Uterus (tissue), 4 donors: ENCODE measurements around the gene UBXN4. TPM values are rescaled to one million over a fixed set of nuclear protein-coding genes. Genes with fewer than 3 reads are reported as not detected.

Experiments used
- DNase-seq, 2 donors: peaks; one replicate each; pipeline ENCODE4 v3.0.0-alpha.2; 2019 to 2020
- H3K27ac ChIP-seq, 2 donors: fragments of 200-600 bp; sonication (generic); 1 replicate in 1 of 2; 2 replicates in 1 of 2; pipeline ENCODE4 v1.5.1; 2016 to 2018
- H3K27me3 ChIP-seq, 2 donors: fragments of 200-600 bp; sonication (generic); one replicate each; pipeline ENCODE4 v1.5.1; 2018 to 2019; ENCODE audit warnings: control low read depth in 1 of 2
- H3K36me3 ChIP-seq, 2 donors: fragments of 200-600 bp; sonication (generic); one replicate each; pipeline ENCODE4 v1.5.1; 2019; ENCODE audit warnings: control low read depth in 1 of 2
- H3K4me1 ChIP-seq, 2 donors: fragments of 200-600 bp; sonication (generic); one replicate each; pipeline ENCODE4 v1.5.1; 2018 to 2019; ENCODE audit warnings: control low read depth in 1 of 2
- H3K4me3 ChIP-seq, 2 donors: fragments of 200-600 bp; sonication (generic); 1 replicate in 1 of 2; 2 replicates in 1 of 2; pipeline ENCODE4 v1.5.1; 2018 to 2019; ENCODE audit warnings: mild to moderate bottlenecking in 1 of 2
- H3K9me3 ChIP-seq, 2 donors: fragments of 200-600 bp; sonication (generic); one replicate each; pipeline ENCODE4 v1.5.1; 2019; ENCODE audit warnings: control low read depth in 1 of 2
- POLR2A ChIP-seq, 2 donors: fragments of 450-650 bp; IDR thresholded peaks; one replicate each; pipeline ENCODE4 v1.6.1; 2016; ENCODE audit warnings: antibody characterized with exemption in 2 of 2, mild to moderate bottlenecking in 1 of 2, moderate library complexity in 1 of 2
- intact Hi-C: fragments of 100-400 bp; cut with DNase I; formaldehyde crosslinking; loops from one replicate; pipeline ENCODE4 v1.15.1; 2023; ENCODE audit warnings: low total_unique reads
- total RNA-seq, 4 donors: library from RNA; depleted of rRNA in 3 of 4; stranded (reverse); fragments of >200 nt in 3 of 4; gene quantifications; one replicate each; pipeline versions ENCODE4 v1.1.0 to v1.2.4, GENCODE V29; 2014 to 2023
- TF ChIP-seq, protein P1 (sequence below), 4 experiments: fragments of 200-600 bp in 2 of 4; fragments of 450-650 bp in 2 of 4; sonication (generic) in 2 of 4; IDR thresholded peaks; one replicate each; pipeline ENCODE4 v1.5.1; 2016 to 2019; ENCODE audit warnings: antibody characterized with exemption in 4 of 4, mild to moderate bottlenecking in 2 of 4, moderate library complexity in 1 of 4
- donor health status: DM: yes; HTN: yes; CAD: no.

UBXN4 gene
- total RNA-seq, 4 donors from 2014 or later = 24.7 to 116 (median 71.4) TPM

DNA sequence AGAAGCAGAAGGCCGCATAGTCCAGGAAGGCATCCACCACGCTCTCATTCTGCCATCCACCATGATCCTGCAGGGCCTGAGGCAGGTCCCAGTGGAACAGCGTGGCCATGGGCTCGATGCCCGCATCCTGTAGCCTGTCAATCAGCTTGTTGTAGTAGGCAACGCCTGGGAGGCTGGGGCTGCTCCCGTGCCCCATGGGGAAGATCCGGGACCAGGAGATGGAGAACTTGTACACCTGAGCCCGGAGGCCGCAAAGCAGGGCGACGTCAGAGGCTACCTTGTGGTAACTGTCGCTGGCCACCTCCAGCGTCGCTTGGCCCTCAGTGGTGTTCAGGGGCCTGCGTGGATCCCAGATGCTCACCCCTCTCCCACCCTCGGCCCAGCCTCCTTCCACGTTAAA is 75.8 kb downstream of the UBXN4 start:
- Histone ChIP-seq H3K36me3 (no peaks in the 10 kb centered on the region), H3K4me1 (no peaks in the 10 kb centered on the region), H3K27me3 (no peaks in the 10 kb centered on the region), H3K9me3 (no peaks in the 10 kb centered on the region), H3K27ac (no peak overlapping the region), H3K4me3 (no peak overlapping the region)
- no peak for TF ChIP-seq POLR2A (IDR thresholded peaks at IDR 0.05)
- TF ChIP-seq, protein P1, sequence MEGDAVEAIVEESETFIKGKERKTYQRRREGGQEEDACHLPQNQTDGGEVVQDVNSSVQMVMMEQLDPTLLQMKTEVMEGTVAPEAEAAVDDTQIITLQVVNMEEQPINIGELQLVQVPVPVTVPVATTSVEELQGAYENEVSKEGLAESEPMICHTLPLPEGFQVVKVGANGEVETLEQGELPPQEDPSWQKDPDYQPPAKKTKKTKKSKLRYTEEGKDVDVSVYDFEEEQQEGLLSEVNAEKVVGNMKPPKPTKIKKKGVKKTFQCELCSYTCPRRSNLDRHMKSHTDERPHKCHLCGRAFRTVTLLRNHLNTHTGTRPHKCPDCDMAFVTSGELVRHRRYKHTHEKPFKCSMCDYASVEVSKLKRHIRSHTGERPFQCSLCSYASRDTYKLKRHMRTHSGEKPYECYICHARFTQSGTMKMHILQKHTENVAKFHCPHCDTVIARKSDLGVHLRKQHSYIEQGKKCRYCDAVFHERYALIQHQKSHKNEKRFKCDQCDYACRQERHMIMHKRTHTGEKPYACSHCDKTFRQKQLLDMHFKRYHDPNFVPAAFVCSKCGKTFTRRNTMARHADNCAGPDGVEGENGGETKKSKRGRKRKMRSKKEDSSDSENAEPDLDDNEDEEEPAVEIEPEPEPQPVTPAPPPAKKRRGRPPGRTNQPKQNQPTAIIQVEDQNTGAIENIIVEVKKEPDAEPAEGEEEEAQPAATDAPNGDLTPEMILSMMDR (IDR thresholded peaks at IDR 0.05) = no peak
- DNase-seq = no peak
- intact Hi-C loops = no loop called here

DNA sequence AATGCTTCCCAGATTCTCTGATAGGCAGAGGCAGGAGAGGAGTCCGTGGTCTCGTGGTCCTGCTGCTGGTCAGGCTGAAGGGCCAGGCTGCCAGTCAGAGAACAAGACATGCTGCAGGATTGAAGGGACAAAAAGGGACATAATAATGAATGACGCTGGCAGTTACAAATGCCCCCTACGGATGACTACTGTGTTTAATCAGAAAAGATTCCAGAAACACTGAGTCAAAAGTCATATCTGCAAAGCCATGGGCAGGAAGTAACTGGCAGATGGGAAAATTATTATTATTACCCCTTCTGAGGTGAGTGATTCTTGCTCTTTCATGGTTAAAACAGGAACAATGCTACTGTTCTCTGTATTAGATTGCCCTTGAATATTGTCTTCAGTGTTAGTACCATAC is 76.3 kb downstream of the UBXN4 start:
- Histone ChIP-seq H3K9me3 (no peaks in the 10 kb centered on the region), H3K4me1 (no peaks in the 10 kb centered on the region), H3K36me3 (no peaks in the 10 kb centered on the region), H3K27ac (no peak overlapping the region), H3K27me3 (no peaks in the 10 kb centered on the region), H3K4me3 (no peak overlapping the region)
- no peak for DNase-seq
- TF ChIP-seq, protein P1 (IDR thresholded peaks at IDR 0.05) = no peak
- TF ChIP-seq POLR2A (IDR thresholded peaks at IDR 0.05) = no peak
- intact Hi-C loops = no loop called here

DNA sequence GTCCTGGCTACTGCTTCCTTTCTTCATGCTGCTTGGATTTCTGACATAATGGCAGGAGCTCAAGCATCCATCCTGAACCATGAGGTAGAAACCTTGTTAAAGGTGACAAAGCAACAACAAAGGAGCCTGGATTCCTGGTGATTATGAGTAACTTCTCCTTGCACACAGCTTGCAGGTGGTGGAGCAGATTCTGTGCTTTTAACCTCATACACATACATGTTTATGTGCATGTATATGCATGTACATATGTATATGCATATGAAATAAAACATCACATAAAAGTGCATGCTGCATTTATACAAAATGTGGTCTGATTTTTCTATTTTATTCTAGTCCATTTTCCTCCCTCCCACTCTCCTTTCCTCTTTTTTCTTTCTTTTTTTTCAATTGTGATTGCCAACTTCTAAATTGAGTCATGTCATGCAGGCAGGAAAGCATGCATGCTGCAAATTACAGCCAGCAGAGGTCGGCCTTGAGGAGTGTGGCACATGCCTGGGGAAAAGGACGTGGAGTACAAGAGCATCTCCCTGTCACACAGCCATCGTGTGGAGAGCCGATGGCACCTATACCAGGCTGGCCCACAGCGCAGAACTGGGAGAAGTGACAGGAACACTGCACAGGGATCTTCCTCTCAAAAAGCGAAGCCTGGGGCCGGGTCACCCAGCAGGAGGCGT is 77.4 kb downstream of the UBXN4 start:
- H3K27me3 ChIP-seq = no peaks in the 10 kb centered on the region
- H3K27ac ChIP-seq = no peak overlapping the region
- no peak for DNase-seq
- intact Hi-C loops = no loop called here
- no peak overlapping the region for H3K4me3 ChIP-seq
- no peaks in the 10 kb centered on the region for H3K4me1 ChIP-seq
- TF ChIP-seq POLR2A (IDR thresholded peaks at IDR 0.05) = no peak
- TF ChIP-seq, protein P1 (IDR thresholded peaks at IDR 0.05) = no peak
- no peaks in the 10 kb centered on the region for H3K9me3 ChIP-seq
- H3K36me3 ChIP-seq = no peaks in the 10 kb centered on the region

DNA sequence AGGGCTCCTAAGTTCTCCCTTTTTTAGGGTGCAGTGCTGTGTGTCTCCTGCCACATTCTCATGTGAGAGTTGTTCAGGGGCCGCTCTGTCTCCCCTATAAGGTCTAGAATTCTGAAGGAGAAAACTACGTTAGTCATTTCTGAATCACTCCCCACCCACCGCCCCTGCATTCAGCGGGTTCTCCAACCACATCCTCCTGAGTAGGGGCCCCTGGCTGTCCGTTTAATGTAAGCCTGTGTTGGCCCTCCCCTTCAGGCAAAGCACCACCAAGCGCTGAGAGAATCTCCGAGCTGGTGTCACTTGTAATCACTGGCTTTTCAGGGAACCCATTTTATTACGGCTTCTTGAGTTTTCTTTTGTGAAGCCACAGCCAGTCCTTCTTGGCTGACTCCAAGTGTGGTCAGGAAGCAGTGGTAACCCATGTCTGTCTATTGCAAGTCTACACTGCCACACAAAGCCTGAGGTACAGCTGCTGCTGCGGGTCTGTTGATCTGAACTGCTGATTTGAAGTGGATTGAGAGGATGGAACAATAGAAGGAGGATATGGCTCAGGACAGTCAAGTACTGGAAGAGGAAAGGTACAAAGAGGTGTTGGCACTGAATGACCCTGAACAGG is 78.5 kb downstream of the UBXN4 start:
- Histone ChIP-seq H3K9me3 (no peaks in the 10 kb centered on the region), H3K27me3 (no peaks in the 10 kb centered on the region), H3K4me1 (no peaks in the 10 kb centered on the region), H3K27ac (no peak overlapping the region), H3K4me3 (no peak overlapping the region), H3K36me3 (no peaks in the 10 kb centered on the region)
- TF ChIP-seq, protein P1 (IDR thresholded peaks at IDR 0.05) = no peak
- no peak for TF ChIP-seq POLR2A (IDR thresholded peaks at IDR 0.05)
- no peak for DNase-seq
- intact Hi-C loops = no loop called here

DNA sequence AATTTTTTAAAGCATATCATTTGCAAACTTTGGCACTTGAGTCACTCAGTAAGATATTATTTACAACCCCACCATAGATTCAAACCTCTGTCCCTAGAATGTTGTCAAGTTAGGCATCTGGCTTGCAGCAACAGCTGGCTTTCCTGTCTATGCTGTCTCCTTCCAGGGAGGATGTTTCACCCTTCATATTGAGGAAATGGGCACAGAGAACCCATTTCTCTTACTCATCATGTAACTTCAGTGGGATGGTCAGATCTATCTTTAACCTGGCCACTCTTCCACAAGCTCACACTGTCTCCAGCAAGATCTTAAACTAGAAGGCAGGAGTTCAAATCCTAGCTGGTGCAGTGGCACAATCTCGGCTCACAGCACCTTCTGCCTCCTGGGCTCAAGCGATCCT is 79.5 kb downstream of the UBXN4 start:
- H3K4me1 ChIP-seq = no peaks in the 10 kb centered on the region
- DNase-seq = no peak
- no peaks in the 10 kb centered on the region for H3K27me3 ChIP-seq
- no peaks in the 10 kb centered on the region for H3K9me3 ChIP-seq
- TF ChIP-seq POLR2A (IDR thresholded peaks at IDR 0.05) = no peak
- TF ChIP-seq, protein P1 (IDR thresholded peaks at IDR 0.05) = no peak
- H3K27ac ChIP-seq = no peak overlapping the region
- intact Hi-C loops = no loop called here
- no peaks in the 10 kb centered on the region for H3K36me3 ChIP-seq
- H3K4me3 ChIP-seq = no peak overlapping the region
